Body of pancreas (tissue), 4 donors: Measurements from ENCODE around the gene MYH11. TPM values are rescaled to one million over a fixed set of nuclear protein-coding genes. Genes with fewer than 3 reads are reported as not detected.
A peak's percentile ranks its signal among the peaks of the same experiment; 100 is the strongest.
"Not testable (repeated sequence)": the region's sequence is repeated elsewhere in the genome, so short reads cannot be mapped to it uniquely, and the experiment has no call there.

Experiments
- ATAC-seq: fragments of 150-250 bp; one replicate; pipeline ENCODE4 v1.9.1; 2016
- DNase-seq, 4 donors: peaks; one replicate each; pipeline ENCODE4 v3.0.0-alpha.2; 2019
- H3K27ac ChIP-seq, 4 donors: fragments of 200-600 bp; sonication (generic); 1 replicate in 3 of 4; 2 replicates in 1 of 4; pipeline versions ENCODE4 v1.5.1 to v1.6.1; 2016 to 2019; ENCODE audit warnings: mild to moderate bottlenecking in 1 of 4, mixed read lengths in 1 of 4, moderate library complexity in 1 of 4
- H3K27me3 ChIP-seq, 2 donors: fragments of 200-600 bp; sonication (generic); one replicate each; pipeline ENCODE4 v1.6.0; 2016; ENCODE audit warnings: mild to moderate bottlenecking in 1 of 2
- H3K36me3 ChIP-seq, 2 donors: fragments of 200-600 bp; sonication (generic); replicated peaks in 1 of 2; 2 replicates each; pipeline ENCODE4 v1.5.1; 2016; ENCODE audit warnings: low read depth in 2 of 2; ENCODE audit not compliant: insufficient read depth in 1 of 2
- H3K4me1 ChIP-seq: fragments of 200-600 bp; sonication (generic); one replicate; pipeline ENCODE4 v1.6.0; 2016
- H3K4me3 ChIP-seq, 2 donors: fragments of 200-600 bp; sonication (generic); 1 replicate in 1 of 2; 2 replicates in 1 of 2; pipeline ENCODE4 v1.5.1; 2016 to 2019
- H3K9me3 ChIP-seq, 3 donors: fragments of 200-600 bp; sonication (generic); 1 replicate in 2 of 3; 2 replicates in 1 of 3; pipeline ENCODE4 v1.5.1; 2016
- CTCF ChIP-seq, 7 experiments: fragments of 450-650 bp in 4 of 7; fragments of 200-600 bp in 3 of 7; sonication (generic) in 3 of 7; IDR thresholded peaks; one replicate each; pipeline ENCODE4 v1.5.1; 2016 to 2019; ENCODE audit warnings: antibody characterized with exemption in 7 of 7
- POLR2A ChIP-seq, 3 donors: fragments of 450-650 bp; IDR thresholded peaks; one replicate each; pipeline ENCODE4 v1.6.1; 2016; ENCODE audit warnings: antibody characterized with exemption in 3 of 3, mild to moderate bottlenecking in 2 of 3
- WGBS, 2 donors: methylation state at CpG; one replicate each; pipeline ENCODE4 v1.1.5; 2017; 5-methylcytosine and 5-hydroxymethylcytosine counted together
- intact Hi-C: fragments of 100-400 bp; cut with DNase I; formaldehyde crosslinking; loops from one replicate; pipeline ENCODE4 v1.15.1; 2023
- total RNA-seq, 2 donors: library from RNA; depleted of rRNA; stranded (reverse); fragments of >200 nt; gene quantifications; one replicate each; pipeline ENCODE4 v1.1.0, GENCODE V29; 2016

MYH11 gene
- total RNA-seq, 2 donors from 2014 or later: 14.2 to 19.7 TPM

GRCh38 chr16:15819046-15819445 is 37.8 kb downstream of the MYH11 start:
- Histone ChIP-seq H3K27me3 (no peaks in the 10 kb centered on the region), H3K9me3 (peaks cover 0 to 7% (median 0%) of the 10 kb centered on the region in 3 donors), H3K36me3 (no peaks in the 10 kb centered on the region), H3K27ac (no peak overlapping the region), H3K4me1 (peaks cover 21% of the 10 kb centered on the region), H3K4me3 (no peak overlapping the region)
- ATAC-seq (no peak), DNase-seq (no peak)
- intact Hi-C loops: no loop called here
- TF ChIP-seq CTCF (IDR thresholded peaks at IDR 0.05) (no peak), POLR2A (IDR thresholded peaks at IDR 0.05) (no peak)
- WGBS, 2 donors: 88 to 94% methylated on average over 2 of the region's 2 CpGs

GRCh38 chr16:15817446-15817845 is 39.4 kb downstream of the MYH11 start:
- H3K27me3 ChIP-seq: no peaks in the 10 kb centered on the region
- TF ChIP-seq CTCF (IDR thresholded peaks at IDR 0.05) (no peak), POLR2A (IDR thresholded peaks at IDR 0.05) (no peak)
- H3K4me3 ChIP-seq: no peak overlapping the region
- no peak overlapping the region for H3K27ac ChIP-seq
- peaks cover 0 to 7% (median 0%) of the 10 kb centered on the region in 3 donors for H3K9me3 ChIP-seq
- WGBS, 2 donors: 75 to 91% methylated on average over 2 of the region's 2 CpGs
- intact Hi-C loops: no loop called here
- DNase-seq: no peak
- H3K36me3 ChIP-seq: no peaks in the 10 kb centered on the region
- peaks cover 7% of the 10 kb centered on the region for H3K4me1 ChIP-seq
- ATAC-seq: no peak

- intact Hi-C loops: no loop called here
- Histone ChIP-seq H3K4me3 (no peak overlapping the region), H3K27me3 (no peaks in the 10 kb centered on the region), H3K4me1 (peaks cover 9% of the 10 kb centered on the region), H3K36me3 (no peaks in the 10 kb centered on the region), H3K27ac (no peak overlapping the region), H3K9me3 (peaks cover 0 to 7% (median 0%) of the 10 kb centered on the region in 3 donors)
- TF ChIP-seq CTCF (IDR thresholded peaks at IDR 0.05) (no peak), POLR2A (IDR thresholded peaks at IDR 0.05) (no peak)
- ATAC-seq (no peak), DNase-seq (no peak)
These were observed 40.6 kb downstream of the MYH11 start for GRCh38 chr16:15816228-15816627.

GRCh38 chr16:15812401-15812750 is 44.5 kb downstream of the MYH11 start:
- H3K4me3 ChIP-seq, H3K27ac ChIP-seq, ATAC-seq, H3K36me3 ChIP-seq, H3K27me3 ChIP-seq, H3K4me1 ChIP-seq, H3K9me3 ChIP-seq, DNase-seq, intact Hi-C loops: not testable (repeated sequence)
- 63 to 64% methylated on average over 3 of the region's 3 CpGs for WGBS, 2 donors

- H3K36me3 ChIP-seq: no peaks in the 10 kb centered on the region
- ATAC-seq: peak; percentile 67
- TF ChIP-seq POLR2A (IDR thresholded peaks at IDR 0.05) (no peak), CTCF (IDR thresholded peaks at IDR 0.05) (no peak)
- intact Hi-C loops: no loop called here
- no peaks in the 10 kb centered on the region for H3K27me3 ChIP-seq
- H3K9me3 ChIP-seq: peaks cover 0 to 7% (median 0%) of the 10 kb centered on the region in 3 donors
- WGBS, 2 donors: 22 to 28% methylated on average over 10 to 13 of the region's 13 CpGs
- H3K27ac ChIP-seq: peak overlapping the region in 2 of 4 donors; percentile 4 to 39
- H3K4me1 ChIP-seq: peaks cover 9% of the 10 kb centered on the region
- peak; percentile 21 to 74 (median 48) for DNase-seq
- no peak overlapping the region for H3K4me3 ChIP-seq
These were observed 45.1 kb downstream of the MYH11 start for GRCh38 chr16:15811481-15812400.
